ENCODE results near the gene IGFALS. TPM values are rescaled to one million over a fixed set of nuclear protein-coding genes. Genes with fewer than 3 reads are reported as not detected.

Gene IGFALS
- total RNA-seq, 1 donor from 2014 or later = not detected

- Histone ChIP-seq H3K4me1 (peaks cover 53% of the 10 kb centered on the region), H3K9me3 (no peaks in the 10 kb centered on the region), H3K27me3 (no peaks in the 10 kb centered on the region), H3K36me3 (peaks cover 0 to 36% of the 10 kb centered on the region in 2 donors), H3K4me3 (no peak overlapping the region), H3K27ac (no peak overlapping the region)
- intact Hi-C loops (cut with DNase I) = no loop called here
- no peak for DNase-seq (ENCODE audit: extremely low spot score in 2 of 2)
- TF ChIP-seq POLR2A (IDR thresholded peaks at IDR 0.05) (no peak), POLR2AphosphoS5 (IDR thresholded peaks at IDR 0.05; ENCODE audit: insufficient read depth in 1 of 2, low read depth in 1 of 2) (no peak), CTCF (IDR thresholded peaks at IDR 0.05) (no peak)
Observed at GRCh38 chr16:1775006-1775845, 18.3 kb downstream of the IGFALS start.

GRCh38 chr16:1774448-1774780 lies 19.1 kb downstream of the IGFALS start:
- peak overlapping the region; percentile 82 for H3K4me3 ChIP-seq
- no peak for DNase-seq (ENCODE audit: extremely low spot score in 2 of 2)
- no peaks in the 10 kb centered on the region for H3K9me3 ChIP-seq
- peaks cover 51% of the 10 kb centered on the region for H3K4me1 ChIP-seq
- H3K27ac ChIP-seq = no peak overlapping the region
- intact Hi-C loops (cut with DNase I) = loop anchor here (5.0 kb wide), 1 partner anchor 67 kb away; the partner anchor contains the start of gene MAPK8IP3
- H3K36me3 ChIP-seq = peaks cover 0 to 30% of the 10 kb centered on the region in 2 donors
- TF ChIP-seq POLR2A (IDR thresholded peaks at IDR 0.05) = no peak
- TF ChIP-seq POLR2AphosphoS5 (IDR thresholded peaks at IDR 0.05; ENCODE audit: insufficient read depth in 1 of 2, low read depth in 1 of 2) = no peak
- no peak for TF ChIP-seq CTCF (IDR thresholded peaks at IDR 0.05)
- H3K27me3 ChIP-seq = no peaks in the 10 kb centered on the region

- DNase-seq (ENCODE audit: extremely low spot score in 2 of 2) = no peak
- intact Hi-C loops (cut with DNase I) = loop anchor here (5.0 kb wide), 1 partner anchor 67 kb away; the partner anchor contains the start of gene MAPK8IP3
- TF ChIP-seq POLR2A (IDR thresholded peaks at IDR 0.05) (no peak), POLR2AphosphoS5 (IDR thresholded peaks at IDR 0.05; ENCODE audit: insufficient read depth in 1 of 2, low read depth in 1 of 2) (no peak), CTCF (IDR thresholded peaks at IDR 0.05) (no peak)
- peak overlapping the region; percentile 90 for H3K27ac ChIP-seq
- peaks cover 45% of the 10 kb centered on the region for H3K4me1 ChIP-seq
- no peaks in the 10 kb centered on the region for H3K27me3 ChIP-seq
- H3K9me3 ChIP-seq = no peaks in the 10 kb centered on the region
- H3K4me3 ChIP-seq = peak overlapping the region; percentile 82
- peaks cover 0 to 25% of the 10 kb centered on the region in 2 donors for H3K36me3 ChIP-seq
Observed at GRCh38 chr16:1773703-1774447, 19.6 kb downstream of the IGFALS start.

GRCh38 chr16:1772908-1773702 lies 20.4 kb downstream of the IGFALS start, which contains the start of gene MRPS34:
Gene MRPS34, minus strand, starts transcription at chr16:1773134. Its CDS starts 15 bp downstream, at chr16:1773119.
- DNase-seq (ENCODE audit: extremely low spot score in 2 of 2) = no peak
- H3K4me1 ChIP-seq = peaks cover 45% of the 10 kb centered on the region

More at GRCh38 chr16:1772908-1773702, 20.4 kb downstream of the IGFALS start, which contains the start of gene MRPS34:
- TF ChIP-seq POLR2AphosphoS5 (IDR thresholded peaks at IDR 0.05; ENCODE audit: insufficient read depth in 1 of 2, low read depth in 1 of 2) = peak; percentile 52 to 73
- TF ChIP-seq CTCF (IDR thresholded peaks at IDR 0.05) = peak; percentile 36 to 81 (median 51)
- peak in 1 of 2 donors; percentile 45 for TF ChIP-seq POLR2A (IDR thresholded peaks at IDR 0.05)
- no peaks in the 10 kb centered on the region for H3K27me3 ChIP-seq
- no peaks in the 10 kb centered on the region for H3K9me3 ChIP-seq
- H3K4me3 ChIP-seq = peak within 1 kb of the TSS; percentile 82
- intact Hi-C loops (cut with DNase I) = loop anchor here (5.0 kb wide), 1 partner anchor 66 kb away; the partner anchor contains the start of gene MAPK8IP3
- peak within 1 kb of the TSS; percentile 90 for H3K27ac ChIP-seq
- peaks cover 0 to 28% of the 10 kb centered on the region in 2 donors for H3K36me3 ChIP-seq

All from vagina (tissue), 2 donors.